ENCODE results near the gene ALS2CL. TPM values are rescaled to one million over a fixed set of nuclear protein-coding genes. Genes with fewer than 3 reads are reported as not detected.
A peak's percentile ranks its signal among the peaks of the same experiment; 100 is the strongest.

ALS2CL gene
- total and polyA plus RNA-seq, 7 experiments from 2014 or later = 4.2 to 41.5 (median 30.3) TPM

DNA sequence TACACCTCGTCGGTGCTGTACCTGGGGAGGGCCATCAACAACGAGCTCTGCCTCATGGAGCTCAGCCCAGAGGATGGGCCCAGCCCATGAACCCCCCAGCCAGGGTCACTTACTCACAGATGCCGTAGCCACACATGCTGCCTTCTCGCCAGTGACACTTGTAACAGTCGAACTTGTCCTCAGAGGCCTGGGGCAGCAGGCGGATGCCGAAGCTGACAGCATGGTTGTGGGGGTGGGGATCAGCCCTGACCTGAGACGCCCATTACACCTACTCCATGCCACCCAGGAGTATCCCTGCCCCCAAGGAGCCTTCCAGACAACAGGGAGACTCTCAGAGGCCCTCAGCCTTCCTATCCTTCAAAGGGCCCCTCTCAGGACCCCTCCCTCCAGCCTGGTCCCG lies 12.1 kb downstream of the ALS2CL start:
- CTCF ChIA-PET = no interaction called here
- Mint-ChIP-seq H3K36me3 (peaks cover 0 to 34% (median 9%) of the 10 kb centered on the region in 5 donors), H3K4me3 (no peak overlapping the region), H3K27ac (peak overlapping the region in 1 of 9 donors; percentile 28), H3K4me1 (peaks cover 0 to 5% (median 0%) of the 10 kb centered on the region in 7 donors), H3K27me3 (no peaks in the 10 kb centered on the region), H3K9me3 (no peaks in the 10 kb centered on the region)
- Histone ChIP-seq H3K36me3 (ENCODE audit: control insufficient read depth in 2 of 3, insufficient read depth in 3 of 3, low read length in 3 of 3) (peaks cover 0 to 85% (median 4%) of the 10 kb centered on the region in 3 experiments), H3K4me1 (ENCODE audit: control insufficient read depth in 2 of 2, insufficient read depth in 2 of 2, low read length in 2 of 2) (no peaks in the 10 kb centered on the region), H3K9me3 (ENCODE audit: control insufficient read depth in 2 of 3, low read length in 3 of 3) (no peaks in the 10 kb centered on the region), H3K27me3 (ENCODE audit: control insufficient read depth in 2 of 2, insufficient read depth in 2 of 2, low read length in 2 of 2) (no peaks in the 10 kb centered on the region), H3K4me3 (ENCODE audit: low read length) (no peak overlapping the region), H3K27ac (ENCODE audit: low read depth, low read length) (no peak overlapping the region)
- POLR2A ChIA-PET = no interaction called here
- ATAC-seq (no peak), DNase-seq (no peak)
- intact Hi-C loops (cut with micrococcal nuclease) = no loop called here

DNA sequence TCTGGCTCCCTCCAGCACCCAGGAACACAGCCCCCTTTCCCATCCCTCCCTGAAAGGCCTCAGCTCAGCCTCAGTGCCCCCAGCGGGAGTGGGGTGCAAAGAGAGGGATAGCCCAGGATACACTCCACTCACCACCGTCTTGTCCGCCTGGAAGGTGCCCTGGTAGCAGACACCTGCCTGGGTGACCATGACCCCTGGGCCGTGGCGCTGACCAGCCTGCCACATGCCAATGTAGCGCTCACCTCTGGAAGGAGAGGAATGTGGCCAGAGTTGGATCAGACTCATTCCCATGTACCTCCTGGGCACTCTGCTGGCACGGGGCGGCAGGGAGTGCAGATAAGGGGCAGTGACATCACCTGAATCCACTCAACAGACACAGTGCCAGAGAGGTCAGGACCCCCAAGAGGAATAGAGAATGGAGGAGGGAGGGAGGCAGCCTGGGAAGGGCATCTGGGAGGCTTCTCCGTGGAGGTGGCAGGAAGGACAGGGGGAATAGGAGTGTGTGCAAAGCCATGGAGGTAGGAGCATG lies 13.1 kb downstream of the ALS2CL start:
- Histone ChIP-seq H3K9me3 (ENCODE audit: control insufficient read depth in 2 of 3, low read length in 3 of 3) (no peaks in the 10 kb centered on the region), H3K36me3 (ENCODE audit: control insufficient read depth in 2 of 3, insufficient read depth in 3 of 3, low read length in 3 of 3) (peaks cover 0 to 84% (median 4%) of the 10 kb centered on the region in 3 experiments), H3K27me3 (ENCODE audit: control insufficient read depth in 2 of 2, insufficient read depth in 2 of 2, low read length in 2 of 2) (no peaks in the 10 kb centered on the region), H3K4me1 (ENCODE audit: control insufficient read depth in 2 of 2, insufficient read depth in 2 of 2, low read length in 2 of 2) (no peaks in the 10 kb centered on the region), H3K4me3 (ENCODE audit: low read length) (no peak overlapping the region), H3K27ac (ENCODE audit: low read depth, low read length) (no peak overlapping the region)
- CTCF ChIA-PET = no interaction called here
- no peaks in the 10 kb centered on the region for H3K9me3 Mint-ChIP-seq
- intact Hi-C loops (cut with micrococcal nuclease) = no loop called here
- no peak overlapping the region for H3K4me3 Mint-ChIP-seq
- ATAC-seq (no peak), DNase-seq (no peak)
- H3K27ac Mint-ChIP-seq = peak overlapping the region in 4 of 9 donors; percentile 18 to 62 (median 38)
- no peaks in the 10 kb centered on the region for H3K27me3 Mint-ChIP-seq
- POLR2A ChIA-PET = no interaction called here
- H3K36me3 Mint-ChIP-seq = peaks cover 0 to 36% (median 9%) of the 10 kb centered on the region in 5 donors
- H3K4me1 Mint-ChIP-seq = peaks cover 0 to 5% (median 0%) of the 10 kb centered on the region in 7 donors

DNA sequence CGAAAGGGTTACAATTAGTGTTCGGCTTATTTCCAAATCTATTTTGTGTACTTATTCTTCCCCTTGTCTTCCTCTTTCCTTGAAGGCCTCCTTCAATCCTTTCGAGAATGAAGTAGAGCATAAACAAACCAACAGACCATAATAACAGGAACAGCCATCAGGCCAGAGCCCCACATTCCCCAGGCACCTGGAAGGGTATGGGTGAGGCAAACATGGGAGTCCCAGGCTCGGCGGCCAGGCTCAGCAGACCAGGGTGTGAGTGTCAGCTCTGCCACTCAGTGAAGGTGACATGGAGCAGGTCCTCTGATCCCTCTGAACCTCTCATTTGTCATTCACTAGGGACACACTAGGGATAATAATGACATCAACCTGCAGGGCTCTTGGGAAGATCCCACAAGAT lies 13.8 kb downstream of the ALS2CL start:
- DNase-seq (no peak), ATAC-seq (no peak)
- H3K36me3 ChIP-seq (ENCODE audit: control insufficient read depth in 2 of 3, insufficient read depth in 3 of 3, low read length in 3 of 3) = peaks cover 0 to 81% (median 4%) of the 10 kb centered on the region in 3 experiments
- no peak overlapping the region for H3K4me3 Mint-ChIP-seq
- H3K4me3 ChIP-seq (ENCODE audit: low read length) = no peak overlapping the region
- H3K27ac ChIP-seq (ENCODE audit: low read depth, low read length) = no peak overlapping the region
- no peaks in the 10 kb centered on the region for H3K27me3 ChIP-seq (ENCODE audit: control insufficient read depth in 2 of 2, insufficient read depth in 2 of 2, low read length in 2 of 2)
- no peaks in the 10 kb centered on the region for H3K4me1 ChIP-seq (ENCODE audit: control insufficient read depth in 2 of 2, insufficient read depth in 2 of 2, low read length in 2 of 2)
- H3K4me1 Mint-ChIP-seq = peaks cover 0 to 5% (median 0%) of the 10 kb centered on the region in 7 donors
- ChIA-PET POLR2A (no interaction called here), CTCF (no interaction called here)
- H3K27me3 Mint-ChIP-seq = no peaks in the 10 kb centered on the region
- H3K9me3 ChIP-seq (ENCODE audit: control insufficient read depth in 2 of 3, low read length in 3 of 3) = no peaks in the 10 kb centered on the region
- intact Hi-C loops (cut with micrococcal nuclease) = no loop called here
- no peaks in the 10 kb centered on the region for H3K9me3 Mint-ChIP-seq
- H3K36me3 Mint-ChIP-seq = peaks cover 0 to 37% (median 4%) of the 10 kb centered on the region in 5 donors
- peak overlapping the region in 3 of 9 donors; percentile 51 to 81 (median 52) for H3K27ac Mint-ChIP-seq

DNA sequence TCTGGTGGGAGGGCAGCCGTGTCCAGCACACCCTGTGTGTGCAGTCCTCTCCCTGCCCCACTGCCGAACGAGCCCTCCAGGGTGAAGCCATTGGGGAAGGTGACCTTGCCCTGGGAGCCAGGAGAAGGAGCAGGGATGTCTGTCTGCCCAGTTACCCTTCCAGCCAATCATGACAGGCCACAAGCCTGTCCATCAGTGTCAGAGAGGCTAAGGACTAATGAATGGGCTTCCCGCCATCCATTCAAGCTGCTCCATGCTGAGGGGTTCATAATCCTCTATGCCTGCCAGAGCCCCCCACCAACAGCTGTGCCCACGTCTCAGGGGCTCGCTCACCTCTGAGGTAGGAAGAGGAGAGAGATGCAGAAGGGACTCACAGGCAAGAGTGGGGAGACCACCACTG lies 15.2 kb downstream of the ALS2CL start:
- H3K36me3 Mint-ChIP-seq = peaks cover 0 to 44% (median 7%) of the 10 kb centered on the region in 5 donors
- no peaks in the 10 kb centered on the region for H3K9me3 Mint-ChIP-seq
- H3K4me3 ChIP-seq (ENCODE audit: low read length) = no peak overlapping the region
- no peak overlapping the region for H3K27ac ChIP-seq (ENCODE audit: low read depth, low read length)
- CTCF ChIA-PET = no interaction called here
- H3K4me1 Mint-ChIP-seq = peaks cover 0 to 5% (median 0%) of the 10 kb centered on the region in 7 donors
- no peaks in the 10 kb centered on the region for H3K9me3 ChIP-seq (ENCODE audit: control insufficient read depth in 2 of 3, low read length in 3 of 3)
- H3K27me3 Mint-ChIP-seq = peaks cover 0 to 3% (median 0%) of the 10 kb centered on the region in 5 donors
- ATAC-seq = no peak
- intact Hi-C loops (cut with micrococcal nuclease) = no loop called here
- POLR2A ChIA-PET = no interaction called here
- H3K36me3 ChIP-seq (ENCODE audit: control insufficient read depth in 2 of 3, insufficient read depth in 3 of 3, low read length in 3 of 3) = peaks cover 0 to 81% (median 4%) of the 10 kb centered on the region in 3 experiments
- H3K4me1 ChIP-seq (ENCODE audit: control insufficient read depth in 2 of 2, insufficient read depth in 2 of 2, low read length in 2 of 2) = no peaks in the 10 kb centered on the region
- H3K27ac Mint-ChIP-seq = no peak overlapping the region
- DNase-seq = no peak
- H3K27me3 ChIP-seq (ENCODE audit: control insufficient read depth in 2 of 2, insufficient read depth in 2 of 2, low read length in 2 of 2) = no peaks in the 10 kb centered on the region
- H3K4me3 Mint-ChIP-seq = no peak overlapping the region

DNA sequence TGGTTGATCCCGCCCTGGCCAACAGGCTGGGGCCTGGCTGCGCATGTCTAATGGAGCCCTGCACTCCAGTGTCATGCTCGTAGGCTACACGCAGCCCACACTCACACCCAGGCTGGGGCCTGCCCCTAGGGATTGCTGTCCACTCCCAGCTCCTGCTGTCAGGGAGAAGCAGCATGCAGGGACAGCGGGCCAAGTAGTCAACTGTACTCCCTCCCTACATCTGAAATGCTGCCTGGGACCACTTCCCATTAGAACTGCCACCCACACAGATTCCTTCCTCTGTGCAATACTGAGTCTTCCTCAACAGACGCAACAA lies 16.1 kb downstream of the ALS2CL start:
- POLR2A ChIA-PET = interaction anchor here (0.8 kb wide), 1 partner anchor 14 kb away, joined by 3 read pairs; no protein-coding TSS in a partner anchor
- Mint-ChIP-seq H3K36me3 (peaks cover 0 to 45% (median 7%) of the 10 kb centered on the region in 5 donors), H3K4me3 (no peak overlapping the region)

DNA sequence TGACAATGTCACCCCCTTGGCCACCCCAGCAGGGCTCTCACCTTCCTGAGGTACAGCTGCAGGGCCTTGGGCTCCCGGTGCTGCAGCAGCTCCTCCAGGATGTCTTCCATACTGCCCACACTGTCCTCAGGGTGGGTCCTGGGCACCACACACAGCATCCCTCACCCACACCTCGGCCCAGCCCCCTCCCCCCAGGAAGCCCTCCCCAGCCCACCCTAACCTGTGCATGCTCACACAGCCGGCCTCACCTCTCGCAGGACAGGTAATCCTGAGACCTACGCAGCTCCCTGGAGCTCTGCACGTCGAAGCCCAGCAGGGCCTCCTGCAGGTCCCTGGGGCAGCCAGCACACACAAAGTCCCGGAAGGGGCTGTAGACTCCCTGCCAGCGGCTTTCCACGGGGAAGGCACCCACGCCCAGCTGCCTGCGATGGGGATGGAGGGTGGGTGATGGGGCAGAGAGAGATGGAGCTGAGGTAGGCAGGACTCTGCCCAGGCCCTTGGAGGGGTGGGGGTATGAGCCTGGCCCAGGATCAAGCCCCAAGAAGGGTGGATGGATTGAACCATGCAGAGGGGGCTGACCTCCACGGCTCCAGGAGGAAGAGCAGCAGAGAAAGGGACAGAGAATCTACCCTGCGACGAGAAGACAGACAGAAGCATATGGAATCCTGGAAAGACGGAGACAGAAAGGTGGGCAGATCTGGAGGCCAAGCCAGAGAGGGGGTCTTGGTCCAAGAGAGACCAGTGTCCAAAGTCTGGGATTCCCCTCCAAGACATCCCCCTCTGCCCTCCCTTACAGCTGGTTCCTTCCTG lies 16.7 kb downstream of the ALS2CL start:
- ChIA-PET CTCF (no interaction called here), POLR2A (interaction anchor here (0.8 kb wide), 1 partner anchor 15 kb away, joined by 3 read pairs; no protein-coding TSS in a partner anchor)
- Mint-ChIP-seq H3K4me1 (no peaks in the 10 kb centered on the region), H3K36me3 (peaks cover 0 to 45% (median 7%) of the 10 kb centered on the region in 5 donors), H3K4me3 (peak overlapping the region in 1 of 10 donors; percentile 7), H3K27ac (peak overlapping the region in 1 of 9 donors; percentile 34), H3K9me3 (no peaks in the 10 kb centered on the region), H3K27me3 (peaks cover 0 to 3% (median 0%) of the 10 kb centered on the region in 5 donors)
- DNase-seq = no peak
- H3K4me1 ChIP-seq (ENCODE audit: control insufficient read depth in 2 of 2, insufficient read depth in 2 of 2, low read length in 2 of 2) = no peaks in the 10 kb centered on the region
- no peak overlapping the region for H3K27ac ChIP-seq (ENCODE audit: low read depth, low read length)
- intact Hi-C loops (cut with micrococcal nuclease) = no loop called here
- peaks cover 0 to 78% (median 3%) of the 10 kb centered on the region in 3 experiments for H3K36me3 ChIP-seq (ENCODE audit: control insufficient read depth in 2 of 3, insufficient read depth in 3 of 3, low read length in 3 of 3)
- ATAC-seq = no peak
- H3K27me3 ChIP-seq (ENCODE audit: control insufficient read depth in 2 of 2, insufficient read depth in 2 of 2, low read length in 2 of 2) = no peaks in the 10 kb centered on the region
- no peak overlapping the region for H3K4me3 ChIP-seq (ENCODE audit: low read length)
- no peaks in the 10 kb centered on the region for H3K9me3 ChIP-seq (ENCODE audit: control insufficient read depth in 2 of 3, low read length in 3 of 3)

More for the DNA sequence above, 16.1 kb downstream of the ALS2CL start:
- Histone ChIP-seq H3K4me3 (ENCODE audit: low read length) (no peak overlapping the region), H3K27ac (ENCODE audit: low read depth, low read length) (no peak overlapping the region), H3K4me1 (ENCODE audit: control insufficient read depth in 2 of 2, insufficient read depth in 2 of 2, low read length in 2 of 2) (no peaks in the 10 kb centered on the region), H3K36me3 (ENCODE audit: control insufficient read depth in 2 of 3, insufficient read depth in 3 of 3, low read length in 3 of 3) (peaks cover 0 to 78% (median 1%) of the 10 kb centered on the region in 3 experiments), H3K9me3 (ENCODE audit: control insufficient read depth in 2 of 3, low read length in 3 of 3) (no peaks in the 10 kb centered on the region), H3K27me3 (ENCODE audit: control insufficient read depth in 2 of 2, insufficient read depth in 2 of 2, low read length in 2 of 2) (no peaks in the 10 kb centered on the region)
- DNase-seq (no peak), ATAC-seq (no peak)
- Mint-ChIP-seq H3K9me3 (no peaks in the 10 kb centered on the region), H3K27ac (peak overlapping the region in 1 of 9 donors; percentile 31), H3K27me3 (peaks cover 0 to 3% (median 0%) of the 10 kb centered on the region in 5 donors), H3K4me1 (peaks cover 0 to 5% (median 0%) of the 10 kb centered on the region in 7 donors)
- intact Hi-C loops (cut with micrococcal nuclease) = no loop called here
- CTCF ChIA-PET = no interaction called here
